ENCODE data around the gene GMDS. TPM values are rescaled to one million over a fixed set of nuclear protein-coding genes. Genes with fewer than 3 reads are reported as not detected.

The GMDS gene
- total and polyA plus RNA-seq, 2 of the 13 experiments (the other 11 are each of a cell fraction or from before 2014, with no cell fraction given) = 64.4 to 112 TPM

DNA sequence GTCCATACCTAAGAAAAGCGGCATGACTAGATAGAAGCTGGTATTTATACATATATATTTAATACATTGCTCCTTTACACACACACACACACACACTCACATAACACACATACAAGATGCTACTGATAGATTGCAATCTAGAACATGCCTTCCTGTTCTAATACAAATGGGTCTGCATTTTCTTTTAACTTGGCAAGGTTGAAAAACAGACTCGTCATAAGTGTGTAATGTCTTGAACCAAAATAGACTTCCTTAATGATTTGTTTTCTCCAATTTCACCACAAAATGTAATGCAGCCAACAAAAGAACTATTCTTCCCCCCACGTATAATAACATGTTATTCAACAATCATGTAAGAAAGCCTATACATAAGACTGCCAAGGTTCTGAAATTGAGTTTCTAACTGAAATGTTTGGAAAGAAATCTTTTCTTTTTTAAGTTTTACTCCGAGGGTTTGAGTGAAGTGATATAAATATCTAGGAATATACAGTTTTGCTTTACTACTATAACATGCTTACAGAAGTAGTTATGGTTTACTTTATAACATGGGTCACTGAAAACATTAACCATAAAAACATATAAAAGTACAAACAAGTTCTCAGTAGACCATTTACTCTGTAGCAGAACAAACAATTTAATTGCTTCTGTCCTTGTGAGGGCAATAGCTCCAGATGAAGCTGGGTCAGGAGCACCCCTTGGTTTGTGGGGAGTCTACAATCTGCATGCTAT lies 428.2 kb downstream of the GMDS start:
- no peak for FAIRE-seq
- no peak for ATAC-seq
- H2AFZ ChIP-seq (ENCODE audit: low read length) = no peak overlapping the region
- H3K27me3 ChIP-seq (ENCODE audit: control insufficient read depth in 1 of 2, insufficient read depth in 2 of 2, low read length in 2 of 2) = no peaks in the 10 kb centered on the region
- no peaks in the 10 kb centered on the region for H4K20me1 ChIP-seq (ENCODE audit: insufficient read depth, low read length)
- CTCF ChIA-PET (ENCODE audit: low intra/inter-chr PET ratio, low total read pairs) = no interaction called here
- BruUV-seq (replicated peaks) = no TSS peak
- no peak overlapping the region for H3K4me3 ChIP-seq (replicated peaks in 1 of 3; ENCODE audit: insufficient read depth in 1 of 3, low read depth in 2 of 3, low read length in 3 of 3)
- WGBS (ENCODE audit: low lambda C conversion rate) = 98% methylated on average over 4 of the region's 4 CpGs
- intact Hi-C loops (cut with micrococcal nuclease; ENCODE audit: unreplicated experiment) = no loop called here
- DNase-seq (ENCODE audit: low spot score) = no peak
- H3K27ac ChIP-seq (ENCODE audit: extremely low read length, insufficient read depth, low read length) = no peak overlapping the region
- H3K36me3 ChIP-seq (replicated peaks in 1 of 2; ENCODE audit: control insufficient read depth in 1 of 2, insufficient read depth in 2 of 2, low read length in 2 of 2) = no peaks in the 10 kb centered on the region
- no peaks in the 10 kb centered on the region for H3K9me3 ChIP-seq (ENCODE audit: low read length)
- H3K9ac ChIP-seq (ENCODE audit: insufficient read depth, low read depth, low read length) = no peak overlapping the region
- H3K4me1 ChIP-seq (ENCODE audit: insufficient read depth, low read length) = peaks cover 26% of the 10 kb centered on the region
- in situ Hi-C loops (cut with HindIII; ENCODE audit: extremely low pct_ligation_motif_present, low pct_unique_long_range_greater_than_20kb) = no loop called here
- POLR2A ChIA-PET = no interaction called here
- no peaks in the 10 kb centered on the region for H3K79me2 ChIP-seq (ENCODE audit: insufficient read depth, low read length)
- no peak overlapping the region for H3K4me2 ChIP-seq (ENCODE audit: low read depth, low read length)
- TF ChIP-seq ZNF317 (CRISPR knock-in tag; IDR thresholded peaks at IDR 0.05) (no peak), ZNF256 (CRISPR knock-in tag; conservative IDR thresholded peaks at IDR 0.05) (no peak), SRSF1 (optimal IDR thresholded peaks at IDR 0.05; ENCODE audit: low read depth, low read length) (no peak), ZNF10 (CRISPR knock-in tag; IDR thresholded peaks at IDR 0.05; ENCODE audit: borderline replicate concordance, low read depth) (no peak), KAT8 (CRISPR knock-in tag; IDR thresholded peaks at IDR 0.05) (no peak), RFX1 (IDR thresholded peaks at IDR 0.05) (no peak), SMYD3 (CRISPR knock-in tag; IDR thresholded peaks at IDR 0.05) (no peak)
- TF ChIP-seq, protein P1, sequence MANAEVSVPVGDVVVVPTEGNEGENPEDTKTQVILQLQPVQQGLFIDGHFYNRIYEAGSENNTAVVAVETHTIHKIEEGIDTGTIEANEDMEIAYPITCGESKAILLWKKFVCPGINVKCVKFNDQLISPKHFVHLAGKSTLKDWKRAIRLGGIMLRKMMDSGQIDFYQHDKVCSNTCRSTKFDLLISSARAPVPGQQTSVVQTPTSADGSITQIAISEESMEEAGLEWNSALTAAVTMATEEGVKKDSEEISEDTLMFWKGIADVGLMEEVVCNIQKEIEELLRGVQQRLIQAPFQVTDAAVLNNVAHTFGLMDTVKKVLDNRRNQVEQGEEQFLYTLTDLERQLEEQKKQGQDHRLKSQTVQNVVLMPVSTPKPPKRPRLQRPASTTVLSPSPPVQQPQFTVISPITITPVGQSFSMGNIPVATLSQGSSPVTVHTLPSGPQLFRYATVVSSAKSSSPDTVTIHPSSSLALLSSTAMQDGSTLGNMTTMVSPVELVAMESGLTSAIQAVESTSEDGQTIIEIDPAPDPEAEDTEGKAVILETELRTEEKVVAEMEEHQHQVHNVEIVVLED (CRISPR knock-in tag; IDR thresholded peaks at IDR 0.05; ENCODE audit: borderline replicate concordance) = no peak
- TF ChIP-seq, protein P2, sequence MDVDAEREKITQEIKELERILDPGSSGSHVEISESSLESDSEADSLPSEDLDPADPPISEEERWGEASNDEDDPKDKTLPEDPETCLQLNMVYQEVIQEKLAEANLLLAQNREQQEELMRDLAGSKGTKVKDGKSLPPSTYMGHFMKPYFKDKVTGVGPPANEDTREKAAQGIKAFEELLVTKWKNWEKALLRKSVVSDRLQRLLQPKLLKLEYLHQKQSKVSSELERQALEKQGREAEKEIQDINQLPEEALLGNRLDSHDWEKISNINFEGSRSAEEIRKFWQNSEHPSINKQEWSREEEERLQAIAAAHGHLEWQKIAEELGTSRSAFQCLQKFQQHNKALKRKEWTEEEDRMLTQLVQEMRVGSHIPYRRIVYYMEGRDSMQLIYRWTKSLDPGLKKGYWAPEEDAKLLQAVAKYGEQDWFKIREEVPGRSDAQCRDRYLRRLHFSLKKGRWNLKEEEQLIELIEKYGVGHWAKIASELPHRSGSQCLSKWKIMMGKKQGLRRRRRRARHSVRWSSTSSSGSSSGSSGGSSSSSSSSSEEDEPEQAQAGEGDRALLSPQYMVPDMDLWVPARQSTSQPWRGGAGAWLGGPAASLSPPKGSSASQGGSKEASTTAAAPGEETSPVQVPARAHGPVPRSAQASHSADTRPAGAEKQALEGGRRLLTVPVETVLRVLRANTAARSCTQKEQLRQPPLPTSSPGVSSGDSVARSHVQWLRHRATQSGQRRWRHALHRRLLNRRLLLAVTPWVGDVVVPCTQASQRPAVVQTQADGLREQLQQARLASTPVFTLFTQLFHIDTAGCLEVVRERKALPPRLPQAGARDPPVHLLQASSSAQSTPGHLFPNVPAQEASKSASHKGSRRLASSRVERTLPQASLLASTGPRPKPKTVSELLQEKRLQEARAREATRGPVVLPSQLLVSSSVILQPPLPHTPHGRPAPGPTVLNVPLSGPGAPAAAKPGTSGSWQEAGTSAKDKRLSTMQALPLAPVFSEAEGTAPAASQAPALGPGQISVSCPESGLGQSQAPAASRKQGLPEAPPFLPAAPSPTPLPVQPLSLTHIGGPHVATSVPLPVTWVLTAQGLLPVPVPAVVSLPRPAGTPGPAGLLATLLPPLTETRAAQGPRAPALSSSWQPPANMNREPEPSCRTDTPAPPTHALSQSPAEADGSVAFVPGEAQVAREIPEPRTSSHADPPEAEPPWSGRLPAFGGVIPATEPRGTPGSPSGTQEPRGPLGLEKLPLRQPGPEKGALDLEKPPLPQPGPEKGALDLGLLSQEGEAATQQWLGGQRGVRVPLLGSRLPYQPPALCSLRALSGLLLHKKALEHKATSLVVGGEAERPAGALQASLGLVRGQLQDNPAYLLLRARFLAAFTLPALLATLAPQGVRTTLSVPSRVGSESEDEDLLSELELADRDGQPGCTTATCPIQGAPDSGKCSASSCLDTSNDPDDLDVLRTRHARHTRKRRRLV (CRISPR knock-in tag; IDR thresholded peaks at IDR 0.05) = no peak
- TF ChIP-seq, protein P3, sequence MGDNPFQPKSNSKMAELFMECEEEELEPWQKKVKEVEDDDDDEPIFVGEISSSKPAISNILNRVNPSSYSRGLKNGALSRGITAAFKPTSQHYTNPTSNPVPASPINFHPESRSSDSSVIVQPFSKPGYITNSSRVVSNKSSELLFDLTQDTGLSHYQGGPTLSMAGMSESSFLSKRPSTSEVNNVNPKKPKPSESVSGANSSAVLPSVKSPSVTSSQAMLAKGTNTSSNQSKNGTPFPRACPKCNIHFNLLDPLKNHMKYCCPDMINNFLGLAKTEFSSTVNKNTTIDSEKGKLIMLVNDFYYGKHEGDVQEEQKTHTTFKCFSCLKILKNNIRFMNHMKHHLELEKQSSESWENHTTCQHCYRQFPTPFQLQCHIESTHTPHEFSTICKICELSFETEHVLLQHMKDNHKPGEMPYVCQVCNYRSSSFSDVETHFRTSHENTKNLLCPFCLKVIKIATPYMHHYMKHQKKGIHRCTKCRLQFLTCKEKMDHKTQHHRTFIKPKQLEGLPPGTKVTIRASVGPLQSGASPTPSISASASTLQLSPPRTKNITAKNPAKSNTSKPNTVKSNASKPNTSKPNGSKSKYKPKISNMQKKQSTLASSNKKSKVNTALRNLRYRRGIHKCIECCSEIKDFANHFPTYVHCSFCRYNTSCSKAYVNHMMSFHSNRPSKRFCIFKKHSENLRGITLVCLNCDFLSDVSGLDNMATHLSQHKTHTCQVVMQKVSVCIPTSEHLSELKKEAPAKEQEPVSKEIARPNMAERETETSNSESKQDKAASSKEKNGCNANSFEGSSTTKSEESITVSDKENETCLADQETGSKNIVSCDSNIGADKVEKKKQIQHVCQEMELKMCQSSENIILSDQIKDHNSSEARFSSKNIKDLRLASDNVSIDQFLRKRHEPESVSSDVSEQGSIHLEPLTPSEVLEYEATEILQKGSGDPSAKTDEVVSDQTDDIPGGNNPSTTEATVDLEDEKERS (CRISPR knock-in tag; IDR thresholded peaks at IDR 0.05) = no peak
- TF ChIP-seq, protein P4, sequence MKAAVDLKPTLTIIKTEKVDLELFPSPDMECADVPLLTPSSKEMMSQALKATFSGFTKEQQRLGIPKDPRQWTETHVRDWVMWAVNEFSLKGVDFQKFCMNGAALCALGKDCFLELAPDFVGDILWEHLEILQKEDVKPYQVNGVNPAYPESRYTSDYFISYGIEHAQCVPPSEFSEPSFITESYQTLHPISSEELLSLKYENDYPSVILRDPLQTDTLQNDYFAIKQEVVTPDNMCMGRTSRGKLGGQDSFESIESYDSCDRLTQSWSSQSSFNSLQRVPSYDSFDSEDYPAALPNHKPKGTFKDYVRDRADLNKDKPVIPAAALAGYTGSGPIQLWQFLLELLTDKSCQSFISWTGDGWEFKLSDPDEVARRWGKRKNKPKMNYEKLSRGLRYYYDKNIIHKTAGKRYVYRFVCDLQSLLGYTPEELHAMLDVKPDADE (CRISPR knock-in tag; IDR thresholded peaks at IDR 0.05) = no peak
